Smooth muscle cell (in vitro differentiated cells): ENCODE results near the gene SLC35F3. TPM values are rescaled to one million over a fixed set of nuclear protein-coding genes. Genes with fewer than 3 reads are reported as not detected.

Experiments used
- DNase-seq: peaks from one replicate; lab custom pipeline; 2025; ENCODE audit not compliant: unreplicated experiment; lab: John Stamatoyannopoulos, UW
- H2AFZ ChIP-seq: fragments of 200-600 bp; sonication (generic); 2 replicates; pipeline ENCODE4 v1.6.0; 2016; ENCODE audit warnings: antibody characterized with exemption, low read depth, mild to moderate bottlenecking
- H3F3A ChIP-seq: fragments of 200-600 bp; sonication (generic); 2 replicates; pipeline ENCODE4 v1.6.0; 2017; ENCODE audit warnings: antibody characterized with exemption, low read depth
- H3K27ac ChIP-seq: fragments of 200-600 bp; sonication (generic); 2 replicates; pipeline ENCODE4 v1.5.1; 2016; ENCODE audit warnings: low read depth, mild to moderate bottlenecking
- H3K27me3 ChIP-seq: fragments of 200-600 bp; sonication (generic); 2 replicates; pipeline ENCODE4 v1.6.1; 2016; ENCODE audit warnings: low read depth, mild to moderate bottlenecking
- H3K36me3 ChIP-seq: fragments of 200-600 bp; sonication (generic); 2 replicates; pipeline ENCODE4 v1.5.1; 2016; ENCODE audit warnings: low read depth
- H3K4me1 ChIP-seq: fragments of 200-600 bp; sonication (generic); 2 replicates; pipeline ENCODE4 v1.5.1; 2016; ENCODE audit warnings: low read depth
- H3K4me2 ChIP-seq: fragments of 200-600 bp; sonication (generic); 2 replicates; pipeline ENCODE4 v1.6.0; 2016; ENCODE audit warnings: mild to moderate bottlenecking
- H3K4me3 ChIP-seq: fragments of 200-600 bp; sonication (generic); 2 replicates; pipeline ENCODE4 v1.5.1; 2016; ENCODE audit warnings: mild to moderate bottlenecking
- H3K79me2 ChIP-seq: fragments of 200-600 bp; sonication (generic); 2 replicates; pipeline ENCODE4 v1.6.0; 2016; ENCODE audit warnings: low read depth, mild to moderate bottlenecking
- H3K9ac ChIP-seq: fragments of 200-600 bp; sonication (generic); 2 replicates; pipeline ENCODE4 v1.6.0; 2016; ENCODE audit warnings: low read depth
- H3K9me3 ChIP-seq: fragments of 200-600 bp; sonication (generic); replicated peaks from 2 replicates; pipeline ENCODE4 v1.5.1; 2016; ENCODE audit warnings: low read depth
- H4K20me1 ChIP-seq: fragments of 200-600 bp; sonication (generic); 2 replicates; pipeline ENCODE4 v1.6.0; 2016; ENCODE audit warnings: low read depth
- CTCF ChIP-seq: fragments of 200-600 bp; sonication (generic); IDR thresholded peaks from 2 replicates; pipeline ENCODE4 v1.5.1; 2017; ENCODE audit warnings: borderline replicate concordance, mild to moderate bottlenecking, antibody characterized with exemption; ENCODE audit not compliant: insufficient read depth, poor library complexity, severe bottlenecking
- WGBS: methylation state at CpG from one replicate; pipeline ENCODE4 v1.1.7; 2016; ENCODE audit warnings: low lambda C conversion rate; 5-methylcytosine and 5-hydroxymethylcytosine counted together
- polyA plus RNA-seq: library from polyadenylated mRNA; unstranded; fragments of >200 nt; fragmentation: Nextera tagmentation; extraction: Ambion mirVana; gene quantifications from 2 replicates; pipeline ENCODE4 v1.2.1, GENCODE V29; 2016
- total RNA-seq: library from RNA; depleted of rRNA; stranded (reverse); fragments of >200 nt; gene quantifications from 2 replicates; pipeline ENCODE4 v1.2.3, GENCODE V29; 2014

SLC35F3 gene
- total and polyA plus RNA-seq, 2 experiments from 2014 or later = 0.31 to 0.66 TPM

- 55% methylated on average over 2 of the region's 2 CpGs for WGBS
- H3K9ac ChIP-seq = no peak overlapping the region
- no peak for DNase-seq
Observed at GRCh38 chr1:234362558-234362957, 458.1 kb downstream of the SLC35F3 start.

GRCh38 chr1:234368320-234369032, 464.0 kb downstream of the SLC35F3 start:
- Histone ChIP-seq H2AFZ (no peak overlapping the region), H3K27ac (no peak overlapping the region), H3K9ac (no peak overlapping the region)

More at GRCh38 chr1:234362558-234362957, 458.1 kb downstream of the SLC35F3 start:
- Histone ChIP-seq H3K4me1 (no peaks in the 10 kb centered on the region), H3K36me3 (no peaks in the 10 kb centered on the region), H2AFZ (no peak overlapping the region), H3K27me3 (peaks cover 3% of the 10 kb centered on the region), H4K20me1 (no peaks in the 10 kb centered on the region), H3F3A (no peaks in the 10 kb centered on the region), H3K9me3 (no peaks in the 10 kb centered on the region), H3K4me3 (no peak overlapping the region), H3K79me2 (no peaks in the 10 kb centered on the region), H3K27ac (no peak overlapping the region), H3K4me2 (no peak overlapping the region)
- TF ChIP-seq CTCF = no peak

GRCh38 chr1:234369033-234369430, 464.6 kb downstream of the SLC35F3 start:
- Histone ChIP-seq H3K27ac (no peak overlapping the region), H4K20me1 (no peaks in the 10 kb centered on the region), H3K9ac (no peak overlapping the region), H3K4me3 (no peak overlapping the region), H3K9me3 (no peaks in the 10 kb centered on the region), H3K4me2 (no peak overlapping the region), H3K4me1 (peaks cover 11% of the 10 kb centered on the region), H3K36me3 (no peaks in the 10 kb centered on the region), H3K27me3 (peaks cover 15% of the 10 kb centered on the region), H2AFZ (no peak overlapping the region), H3K79me2 (peaks cover 5% of the 10 kb centered on the region), H3F3A (peaks cover 6% of the 10 kb centered on the region)
- no peak for TF ChIP-seq CTCF
- 85% methylated on average over 3 of the region's 3 CpGs for WGBS
- DNase-seq = no peak

More at GRCh38 chr1:234368320-234369032, 464.0 kb downstream of the SLC35F3 start:
- Histone ChIP-seq H3K4me2 (no peak overlapping the region), H3K27me3 (peaks cover 15% of the 10 kb centered on the region), H4K20me1 (no peaks in the 10 kb centered on the region), H3K9me3 (no peaks in the 10 kb centered on the region), H3F3A (peaks cover 6% of the 10 kb centered on the region), H3K36me3 (no peaks in the 10 kb centered on the region), H3K79me2 (peaks cover 5% of the 10 kb centered on the region), H3K4me1 (peaks cover 10% of the 10 kb centered on the region), H3K4me3 (no peak overlapping the region)
- no peak for TF ChIP-seq CTCF
- DNase-seq = no peak
- WGBS = 64% methylated on average over 12 of the region's 12 CpGs

GRCh38 chr1:234369784-234370183, 465.3 kb downstream of the SLC35F3 start:
- H3K79me2 ChIP-seq = peaks cover 12% of the 10 kb centered on the region
- DNase-seq = no peak
- H4K20me1 ChIP-seq = no peaks in the 10 kb centered on the region
- H3K4me2 ChIP-seq = no peak overlapping the region
- no peak for TF ChIP-seq CTCF
- no peaks in the 10 kb centered on the region for H3K9me3 ChIP-seq
- WGBS = 73% methylated on average over 1 of the region's 1 CpG
- peaks cover 16% of the 10 kb centered on the region for H3K4me1 ChIP-seq
- no peak overlapping the region for H3K9ac ChIP-seq
- no peaks in the 10 kb centered on the region for H3K36me3 ChIP-seq
- no peak overlapping the region for H2AFZ ChIP-seq
- H3K4me3 ChIP-seq = no peak overlapping the region
- peaks cover 6% of the 10 kb centered on the region for H3F3A ChIP-seq
- peaks cover 15% of the 10 kb centered on the region for H3K27me3 ChIP-seq
- no peak overlapping the region for H3K27ac ChIP-seq
